DOHH2 (cell line): ENCODE measurements around the gene LRRC4B.
"Not testable (repeated sequence)": the region's sequence is repeated elsewhere in the genome, so short reads cannot be mapped to it uniquely, and the experiment has no call there.

Experiments used
- H3F3A ChIP-seq: fragments of 200-600 bp; sonication (generic), shearing (Covaris generic); 2 replicates; pipeline ENCODE4 v1.6.0; 2016; ENCODE audit warnings: antibody characterized with exemption, mild to moderate bottlenecking; ENCODE audit not compliant: control insufficient read depth, insufficient read depth
- H3K27ac ChIP-seq: fragments of 200-600 bp; sonication (generic); 2 replicates; pipeline ENCODE4 v1.5.1; 2014; ENCODE audit warnings: low read depth, mild to moderate bottlenecking, low read length, moderate library complexity
- H3K27me3 ChIP-seq: fragments of 200-600 bp; sonication (generic); 2 replicates; pipeline ENCODE4 v1.6.1; 2014; ENCODE audit warnings: mild to moderate bottlenecking, low read length, mixed read lengths; ENCODE audit not compliant: control insufficient read depth
- H3K36me3 ChIP-seq: fragments of 200-600 bp; sonication (generic); 2 replicates; pipeline ENCODE4 v1.6.1; 2014; ENCODE audit warnings: mild to moderate bottlenecking, low read length, moderate library complexity, mixed read lengths; ENCODE audit not compliant: control insufficient read depth
- H3K4me1 ChIP-seq: fragments of 200-600 bp; sonication (generic); 2 replicates; pipeline ENCODE4 v1.6.1; 2014; ENCODE audit warnings: mild to moderate bottlenecking, low read length, mixed read lengths; ENCODE audit not compliant: control insufficient read depth
- H3K4me2 ChIP-seq: fragments of 200-600 bp; sonication (generic); 2 replicates; pipeline ENCODE4 v1.6.0; 2014; ENCODE audit warnings: mild to moderate bottlenecking, low read length, moderate library complexity
- H3K4me3 ChIP-seq: fragments of 200-600 bp; sonication (generic); 2 replicates; pipeline ENCODE4 v1.5.1; 2014; ENCODE audit warnings: mild to moderate bottlenecking, low read length, mixed read lengths
- H3K79me2 ChIP-seq: fragments of 200-600 bp; sonication (generic); 2 replicates; pipeline ENCODE4 v1.6.1; 2014; ENCODE audit warnings: mild to moderate bottlenecking, low read length, mixed read lengths; ENCODE audit not compliant: control insufficient read depth
- H3K9me2 ChIP-seq: fragments of 200-600 bp; sonication (generic); replicated peaks from 2 replicates; pipeline ENCODE4 v1.6.1; 2014; ENCODE audit warnings: mild to moderate bottlenecking, low read length, mixed read lengths; ENCODE audit not compliant: control insufficient read depth
- H3K9me3 ChIP-seq: fragments of 200-600 bp; sonication (generic); 2 replicates; pipeline ENCODE4 v1.6.1; 2014; ENCODE audit warnings: antibody characterized with exemption, low read length, mixed read lengths; ENCODE audit not compliant: control insufficient read depth, insufficient read depth
- H4K20me1 ChIP-seq: fragments of 200-600 bp; sonication (generic); 2 replicates; pipeline ENCODE4 v1.6.0; 2014; ENCODE audit warnings: low read depth, mild to moderate bottlenecking, antibody characterized with exemption, low read length, moderate library complexity; ENCODE audit not compliant: control insufficient read depth, insufficient read depth
- EZH2phosphoT487 ChIP-seq: fragments of 200-600 bp; sonication (generic); IDR thresholded peaks from 2 replicates; pipeline ENCODE4 v1.6.1; 2017; ENCODE audit warnings: borderline replicate concordance, mild to moderate bottlenecking, antibody characterized with exemption, low read length, moderate library complexity, mixed read lengths
- TF ChIP-seq, protein P1 (sequence below): fragments of 200-600 bp; sonication (generic); IDR thresholded peaks from one replicate; pipeline ENCODE4 v1.5.1; 2014; ENCODE audit warnings: antibody characterized with exemption, mild to moderate bottlenecking, low read depth, low read length; ENCODE audit not compliant: poor library complexity, severe bottlenecking

LRRC4B gene

DNA sequence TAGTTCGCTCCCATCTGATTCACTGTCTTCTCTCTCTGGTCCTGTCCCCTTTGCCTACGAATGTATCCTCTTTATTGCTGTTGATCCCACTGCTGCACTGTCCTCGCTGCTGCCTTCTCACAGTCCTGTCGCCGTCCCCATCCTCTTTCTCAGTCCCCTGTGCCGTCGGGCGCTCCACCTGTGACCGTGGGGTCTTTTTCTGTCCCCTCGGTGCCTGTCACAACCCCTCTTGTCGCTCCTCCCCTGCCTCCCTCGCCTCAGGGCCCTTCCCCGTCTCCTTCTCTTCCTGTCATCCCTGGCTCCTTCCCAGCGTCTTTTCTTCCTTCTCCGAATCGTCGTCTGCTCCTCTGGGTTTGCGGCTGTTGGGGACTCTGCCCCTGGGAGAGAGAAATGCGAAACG is 39.2 kb upstream of the LRRC4B start:
- no peaks in the 10 kb centered on the region for H3K36me3 ChIP-seq
- TF ChIP-seq, protein P1, sequence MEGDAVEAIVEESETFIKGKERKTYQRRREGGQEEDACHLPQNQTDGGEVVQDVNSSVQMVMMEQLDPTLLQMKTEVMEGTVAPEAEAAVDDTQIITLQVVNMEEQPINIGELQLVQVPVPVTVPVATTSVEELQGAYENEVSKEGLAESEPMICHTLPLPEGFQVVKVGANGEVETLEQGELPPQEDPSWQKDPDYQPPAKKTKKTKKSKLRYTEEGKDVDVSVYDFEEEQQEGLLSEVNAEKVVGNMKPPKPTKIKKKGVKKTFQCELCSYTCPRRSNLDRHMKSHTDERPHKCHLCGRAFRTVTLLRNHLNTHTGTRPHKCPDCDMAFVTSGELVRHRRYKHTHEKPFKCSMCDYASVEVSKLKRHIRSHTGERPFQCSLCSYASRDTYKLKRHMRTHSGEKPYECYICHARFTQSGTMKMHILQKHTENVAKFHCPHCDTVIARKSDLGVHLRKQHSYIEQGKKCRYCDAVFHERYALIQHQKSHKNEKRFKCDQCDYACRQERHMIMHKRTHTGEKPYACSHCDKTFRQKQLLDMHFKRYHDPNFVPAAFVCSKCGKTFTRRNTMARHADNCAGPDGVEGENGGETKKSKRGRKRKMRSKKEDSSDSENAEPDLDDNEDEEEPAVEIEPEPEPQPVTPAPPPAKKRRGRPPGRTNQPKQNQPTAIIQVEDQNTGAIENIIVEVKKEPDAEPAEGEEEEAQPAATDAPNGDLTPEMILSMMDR: no peak
- no peak for TF ChIP-seq EZH2phosphoT487
- H3K27me3 ChIP-seq: peaks cover 2% of the 10 kb centered on the region; the same call in 1 of the 2 replicates
- no peaks in the 10 kb centered on the region for H3K9me3 ChIP-seq
- H3F3A ChIP-seq: no peaks in the 10 kb centered on the region
- no peaks in the 10 kb centered on the region for H3K4me1 ChIP-seq
- H3K79me2 ChIP-seq: no peaks in the 10 kb centered on the region
- H4K20me1 ChIP-seq: no peaks in the 10 kb centered on the region
- H3K4me2 ChIP-seq: peak overlapping the region; percentile 27; the same call in 1 of the 2 replicates
- no peak overlapping the region for H3K4me3 ChIP-seq
- H3K27ac ChIP-seq: no peak overlapping the region
- H3K9me2 ChIP-seq: no peaks in the 10 kb centered on the region

DNA sequence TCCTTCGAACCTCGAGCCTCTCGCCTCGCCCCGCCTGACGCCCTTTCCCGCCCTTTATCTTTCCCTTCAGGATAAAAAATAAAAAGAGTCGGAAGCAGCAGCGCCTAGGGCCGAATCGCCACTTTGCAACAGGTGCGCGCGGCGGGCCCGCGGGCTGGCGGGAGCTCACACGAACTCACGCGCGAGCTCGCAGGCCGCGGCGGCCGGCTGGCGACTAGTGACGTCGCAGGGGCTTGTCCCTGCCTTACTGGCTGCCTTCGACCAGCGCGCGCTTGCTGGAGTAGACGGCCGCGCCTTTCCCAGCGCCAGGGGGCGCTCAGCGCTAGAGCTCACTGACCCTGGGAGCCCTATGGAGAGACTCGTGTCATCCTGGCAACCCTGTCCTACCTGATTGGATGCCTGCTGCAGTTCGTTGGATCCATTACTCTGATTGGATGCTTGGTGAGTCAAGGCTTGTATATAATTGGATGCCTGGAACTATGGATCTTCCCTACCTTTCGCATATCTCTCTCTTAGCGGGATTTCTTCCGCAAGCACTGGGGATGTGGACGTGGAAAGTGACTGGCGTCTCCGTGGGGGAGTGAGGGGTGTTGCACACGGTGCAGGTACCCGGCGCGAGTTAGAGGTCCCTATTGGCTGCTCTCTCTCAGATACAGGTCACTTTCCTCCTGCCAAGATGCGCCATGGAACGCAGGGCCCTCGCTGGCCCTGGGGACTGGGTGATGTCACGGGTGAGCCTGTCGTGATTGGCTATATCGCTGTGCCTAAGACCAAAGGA is 38.0 kb upstream of the LRRC4B start:
- H3K27me3 ChIP-seq, H3K36me3 ChIP-seq, H3K9me3 ChIP-seq, H3K4me3 ChIP-seq, H4K20me1 ChIP-seq, H3K4me1 ChIP-seq, H3F3A ChIP-seq, H3K4me2 ChIP-seq, H3K79me2 ChIP-seq, H3K27ac ChIP-seq, H3K9me2 ChIP-seq: not testable (repeated sequence)

DNA sequence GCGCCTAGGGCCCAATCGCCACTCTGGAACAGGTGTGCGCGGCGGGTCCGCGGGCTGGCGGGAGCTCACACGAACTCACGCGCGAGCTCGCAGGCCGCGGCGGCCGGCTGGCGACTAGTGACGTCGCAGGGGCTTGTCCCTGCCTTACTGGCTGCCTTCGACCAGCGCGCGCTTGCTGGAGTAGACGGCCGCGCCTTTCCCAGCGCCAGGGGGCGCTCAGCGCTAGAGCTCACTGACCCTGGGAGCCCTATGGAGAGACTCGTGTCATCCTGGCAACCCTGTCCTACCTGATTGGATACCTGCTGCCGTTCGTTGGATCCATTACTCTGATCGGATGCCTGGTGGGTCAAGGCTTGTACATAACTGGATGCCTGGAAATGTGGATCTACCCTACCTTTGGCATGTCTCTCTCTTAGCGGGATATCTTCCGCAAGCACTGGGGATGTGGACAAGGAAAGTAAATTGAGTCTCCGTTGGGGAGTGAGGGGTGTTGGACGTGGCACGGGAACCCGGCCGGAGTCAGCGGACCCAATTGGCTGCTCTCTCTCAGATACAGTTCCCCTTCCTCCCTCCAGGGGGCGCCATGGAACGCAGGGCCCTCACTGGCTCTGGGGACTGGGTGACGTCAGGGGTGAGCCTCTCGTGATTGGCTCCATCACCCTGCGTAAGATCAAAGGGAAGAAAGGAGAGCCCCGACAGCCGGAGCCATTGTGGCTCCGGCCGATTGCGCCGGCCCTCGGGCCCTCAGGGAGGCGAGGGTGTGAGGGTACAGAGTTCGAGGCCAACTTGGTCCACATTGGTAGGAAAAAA is 36.2 kb upstream of the LRRC4B start:
- H3K79me2 ChIP-seq, H3K9me3 ChIP-seq, H3K4me2 ChIP-seq, H3K36me3 ChIP-seq, H3K4me1 ChIP-seq, H3K9me2 ChIP-seq, H4K20me1 ChIP-seq, H3K27ac ChIP-seq, H3K4me3 ChIP-seq, H3F3A ChIP-seq: not testable (repeated sequence)
- H3K27me3 ChIP-seq: peaks cover 10% of the 10 kb centered on the region; the same call in 1 of the 2 replicates

DNA sequence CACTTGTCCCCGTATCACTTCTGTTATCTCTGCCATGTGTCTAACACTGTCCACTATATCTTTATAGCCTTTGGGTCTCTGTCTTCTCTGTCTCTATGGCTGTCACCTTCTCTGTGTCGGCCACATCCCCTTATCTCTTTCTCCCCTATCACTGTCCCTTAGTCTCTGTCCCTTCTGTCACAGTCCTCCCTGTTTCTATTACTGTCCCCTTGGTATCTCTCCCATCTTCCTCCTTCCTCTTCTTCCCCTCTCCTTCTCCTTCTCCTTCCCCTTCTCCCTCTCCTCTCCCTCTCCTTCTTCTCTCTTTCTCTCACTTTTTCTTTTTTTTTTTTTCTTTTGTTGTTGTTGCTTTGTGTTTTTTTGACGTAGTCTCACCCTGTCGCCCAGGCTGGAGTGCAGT is 34.7 kb upstream of the LRRC4B start:
- Histone ChIP-seq H3K79me2 (no peaks in the 10 kb centered on the region), H3K9me2 (no peaks in the 10 kb centered on the region), H3K4me2 (no peak overlapping the region), H3K4me3 (no peak overlapping the region), H3K9me3 (no peaks in the 10 kb centered on the region), H3K36me3 (no peaks in the 10 kb centered on the region), H3F3A (no peaks in the 10 kb centered on the region), H4K20me1 (no peaks in the 10 kb centered on the region), H3K4me1 (no peaks in the 10 kb centered on the region), H3K27ac (no peak overlapping the region), H3K27me3 (peaks cover 10% of the 10 kb centered on the region; the same call in 1 of the 2 replicates)
- no peak for TF ChIP-seq EZH2phosphoT487
- TF ChIP-seq, protein P1: no peak
